ENCODE data around the gene ZNF564. TPM values are rescaled to one million over a fixed set of nuclear protein-coding genes. Genes with fewer than 3 reads are reported as not detected.
A peak's percentile ranks its signal among the peaks of the same experiment; 100 is the strongest.
"Not testable (repeated sequence)": the region's sequence is repeated elsewhere in the genome, so short reads cannot be mapped to it uniquely, and the experiment has no call there.

Gene ZNF564
- total RNA-seq, 4 donors from 2014 or later = 19.4 to 27.3 (median 23.9) TPM

DNA sequence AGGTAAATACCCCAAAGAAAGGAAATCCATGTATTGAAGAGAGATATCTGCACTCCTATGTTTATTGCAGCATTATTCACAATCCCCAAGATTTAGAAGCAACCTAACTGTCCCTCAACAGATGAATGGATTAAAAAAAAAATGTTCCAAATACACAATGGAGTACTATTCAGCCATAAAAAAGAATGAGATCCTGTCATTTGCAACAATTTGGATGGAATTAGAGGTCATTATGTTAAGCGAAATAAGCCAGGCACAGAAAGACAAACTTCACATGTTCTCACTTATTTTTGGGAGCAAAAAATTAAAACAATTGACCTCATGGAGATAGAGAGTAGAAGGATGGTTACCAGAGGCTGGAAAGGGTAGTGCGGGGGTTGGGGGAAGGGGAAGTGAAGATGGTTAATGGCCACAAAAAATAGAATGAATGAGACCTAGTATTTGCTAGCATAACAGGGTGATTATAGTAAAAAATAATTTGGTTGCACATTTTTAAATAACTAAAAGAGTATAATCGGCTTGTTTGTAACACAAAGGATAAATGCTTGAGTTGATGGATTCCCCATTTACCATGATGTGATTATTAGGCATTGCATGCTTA, 56.9 kb downstream of the ZNF564 start:
- Histone ChIP-seq H3K27ac (peak overlapping the region in 1 of 3 donors; percentile 78), H3K36me3 (no peaks in the 10 kb centered on the region), H3K9me3 (no peaks in the 10 kb centered on the region), H3K4me3 (replicated peaks in 1 of 3) (no peak overlapping the region), H3K4me1 (peaks cover 0 to 4% of the 10 kb centered on the region in 2 donors), H3K27me3 (no peaks in the 10 kb centered on the region)
- TF ChIP-seq, protein P1, sequence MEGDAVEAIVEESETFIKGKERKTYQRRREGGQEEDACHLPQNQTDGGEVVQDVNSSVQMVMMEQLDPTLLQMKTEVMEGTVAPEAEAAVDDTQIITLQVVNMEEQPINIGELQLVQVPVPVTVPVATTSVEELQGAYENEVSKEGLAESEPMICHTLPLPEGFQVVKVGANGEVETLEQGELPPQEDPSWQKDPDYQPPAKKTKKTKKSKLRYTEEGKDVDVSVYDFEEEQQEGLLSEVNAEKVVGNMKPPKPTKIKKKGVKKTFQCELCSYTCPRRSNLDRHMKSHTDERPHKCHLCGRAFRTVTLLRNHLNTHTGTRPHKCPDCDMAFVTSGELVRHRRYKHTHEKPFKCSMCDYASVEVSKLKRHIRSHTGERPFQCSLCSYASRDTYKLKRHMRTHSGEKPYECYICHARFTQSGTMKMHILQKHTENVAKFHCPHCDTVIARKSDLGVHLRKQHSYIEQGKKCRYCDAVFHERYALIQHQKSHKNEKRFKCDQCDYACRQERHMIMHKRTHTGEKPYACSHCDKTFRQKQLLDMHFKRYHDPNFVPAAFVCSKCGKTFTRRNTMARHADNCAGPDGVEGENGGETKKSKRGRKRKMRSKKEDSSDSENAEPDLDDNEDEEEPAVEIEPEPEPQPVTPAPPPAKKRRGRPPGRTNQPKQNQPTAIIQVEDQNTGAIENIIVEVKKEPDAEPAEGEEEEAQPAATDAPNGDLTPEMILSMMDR (IDR thresholded peaks at IDR 0.05) = no peak
- TF ChIP-seq POLR2A (IDR thresholded peaks at IDR 0.05) = no peak
- intact Hi-C loops (cut with DNase I) = no loop called here
- WGBS, 2 donors = 96 to 97% methylated on average over 3 of the region's 3 CpGs
- no peak for DNase-seq

DNA sequence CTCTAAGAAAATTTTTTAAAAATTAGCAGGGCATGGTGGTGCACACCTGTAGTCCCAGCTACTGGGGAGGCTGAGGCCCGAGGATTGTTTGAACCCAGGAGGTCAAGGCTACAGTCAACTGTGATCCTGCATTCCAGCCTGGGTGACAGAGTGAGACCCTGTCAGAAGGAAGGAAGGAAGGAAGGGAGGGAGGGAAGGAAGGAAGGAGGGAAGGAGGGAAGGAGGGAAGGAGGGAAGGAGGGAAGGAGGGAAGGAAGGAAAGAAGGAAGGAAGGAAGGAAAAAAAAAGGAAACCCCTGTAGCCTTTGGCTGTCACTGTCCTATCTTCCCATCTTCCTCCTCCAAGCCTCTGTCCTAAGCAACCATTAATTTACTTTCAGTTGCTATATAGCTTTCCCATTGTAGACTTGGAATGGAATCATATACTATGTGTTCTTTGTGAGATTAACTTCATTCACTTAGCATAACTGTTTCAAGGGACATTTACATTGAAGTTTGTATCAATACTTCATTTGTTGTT, 65.0 kb downstream of the ZNF564 start:
- peaks cover 17 to 20% of the 10 kb centered on the region in 2 donors for H3K4me1 ChIP-seq
- H3K9me3 ChIP-seq; H3K36me3 ChIP-seq; DNase-seq; H3K27ac ChIP-seq; H3K27me3 ChIP-seq; H3K4me3 ChIP-seq (replicated peaks in 1 of 3); intact Hi-C loops (cut with DNase I): not testable (repeated sequence)
- 90 to 93% methylated on average over 1 of the region's 1 CpG for WGBS, 2 donors

- Histone ChIP-seq H3K4me1 (peaks cover 17 to 20% of the 10 kb centered on the region in 2 donors), H3K27ac (no peak overlapping the region), H3K4me3 (replicated peaks in 1 of 3) (peak overlapping the region in 1 of 3 donors; percentile 63), H3K9me3 (no peaks in the 10 kb centered on the region), H3K27me3 (no peaks in the 10 kb centered on the region), H3K36me3 (no peaks in the 10 kb centered on the region)
- TF ChIP-seq, protein P1 (IDR thresholded peaks at IDR 0.05) = no peak
- TF ChIP-seq POLR2A (IDR thresholded peaks at IDR 0.05) = no peak
- DNase-seq = no peak
- intact Hi-C loops (cut with DNase I) = no loop called here
- whole genome bisulfite sequencing, 2 donors = 51 to 65% methylated on average over 3 of the region's 3 CpGs
Measured at GRCh38 chr19:12485571-12485970, 65.7 kb downstream of the ZNF564 start.

GRCh38 chr19:12485052-12485416, 66.2 kb downstream of the ZNF564 start:
- no peak for DNase-seq
- H3K4me3 ChIP-seq (replicated peaks in 1 of 3) = peak overlapping the region; percentile 63 to 90 (median 79)
- no peaks in the 10 kb centered on the region for H3K9me3 ChIP-seq
- no peaks in the 10 kb centered on the region for H3K36me3 ChIP-seq
- WGBS, 2 donors = 7 to 11% methylated on average over 9 to 11 of the region's 11 CpGs
- TF ChIP-seq POLR2A (IDR thresholded peaks at IDR 0.05) = no peak
- TF ChIP-seq, protein P1 (IDR thresholded peaks at IDR 0.05) = no peak
- peak overlapping the region; percentile 29 to 60 (median 57) for H3K27ac ChIP-seq
- intact Hi-C loops (cut with DNase I) = no loop called here
- H3K27me3 ChIP-seq = no peaks in the 10 kb centered on the region
- H3K4me1 ChIP-seq = peaks cover 17 to 20% of the 10 kb centered on the region in 2 donors

DNA sequence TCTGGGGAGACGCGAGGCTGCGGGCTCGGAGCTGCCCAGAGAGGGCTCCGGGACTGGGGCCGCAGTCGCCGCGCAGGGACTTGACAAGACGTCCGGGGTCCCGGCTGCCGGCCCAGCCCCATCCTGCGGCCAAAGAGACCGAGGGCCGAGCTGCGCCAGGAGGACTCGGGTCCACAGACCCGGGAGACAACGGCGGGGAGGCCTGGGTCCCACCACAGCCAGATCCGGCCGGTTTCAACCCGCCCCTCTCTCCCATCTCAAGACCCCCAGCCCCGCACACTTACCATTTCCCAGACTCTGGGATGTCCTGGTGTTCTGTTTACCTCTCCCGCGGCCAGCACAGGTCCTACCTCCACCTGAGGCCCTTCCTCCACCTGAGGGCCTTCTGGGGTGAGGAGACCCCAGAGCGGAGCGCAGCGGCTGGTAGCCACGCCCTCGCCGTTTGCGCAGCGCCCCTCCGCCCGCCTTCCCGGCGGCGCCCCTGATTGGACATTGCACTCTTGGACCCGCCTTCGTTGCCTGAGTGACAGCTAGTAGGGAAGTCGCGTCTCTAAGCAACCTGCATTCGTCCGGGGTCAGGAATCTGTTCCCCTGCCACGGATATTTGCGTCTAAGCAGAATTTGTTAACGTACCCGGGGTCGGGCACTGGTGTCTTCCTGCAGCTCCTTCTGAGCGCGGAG, 66.8 kb downstream of the ZNF564 start, which contains the start of gene ZNF709:
TSS of gene ZNF709 (minus strand) at position 446 of the 681 bp plus-strand sequence. CDS start at position 287, 159 bp downstream.
- H3K4me3 ChIP-seq (replicated peaks in 1 of 3) = peak within 1 kb of the TSS; percentile 63 to 90 (median 79)
- H3K36me3 ChIP-seq = no peaks in the 10 kb centered on the region
- peak within 1 kb of the TSS; percentile 29 to 60 (median 57) for H3K27ac ChIP-seq
- no peaks in the 10 kb centered on the region for H3K9me3 ChIP-seq
- 0% methylated on average over 3 to 28 of the region's 53 CpGs for WGBS, 2 donors
- intact Hi-C loops (cut with DNase I) = no loop called here
- DNase-seq = peak; percentile 91
- peaks cover 17 to 20% of the 10 kb centered on the region in 2 donors for H3K4me1 ChIP-seq
- no peaks in the 10 kb centered on the region for H3K27me3 ChIP-seq
- TF ChIP-seq, protein P1 (IDR thresholded peaks at IDR 0.05) = no peak
- peak; percentile 66 to 86 for TF ChIP-seq POLR2A (IDR thresholded peaks at IDR 0.05)
